ENCODE measurements around the gene CDC42BPG. TPM values are rescaled to one million over a fixed set of nuclear protein-coding genes. Genes with fewer than 3 reads are reported as not detected.

CDC42BPG gene
- total and polyA plus RNA-seq, 11 donors: 0.12 to 0.50 (median 0.20) TPM; not detected in 1

- peak overlapping the region in 7 of 12 donors; percentile 11 to 39 (median 31) for H3K4me3 ChIP-seq
- TF ChIP-seq POLR2A (IDR thresholded peaks at IDR 0.05) (no peak), CTCF (IDR thresholded peaks at IDR 0.05) (no peak)
- WGBS, 4 donors: 35 to 40% (median 39%) methylated on average over 13 to 21 of the region's 21 CpGs
- intact Hi-C loops (cut with DNase I): loop anchor here in 1 of 10 donors (2.0 kb wide), 1 partner anchor 20 kb away; no protein-coding TSS in a partner anchor
- peak overlapping the region; percentile 73 to 93 (median 80) for H3K27ac ChIP-seq
- H3K9me3 ChIP-seq: no peaks in the 10 kb centered on the region
- no peaks in the 10 kb centered on the region for H3K27me3 ChIP-seq
- DNase-seq (peak in 2 of 5 donors; percentile 66 to 75), ATAC-seq (peak in 3 of 4 donors; percentile 38 to 56 (median 38))
- peaks cover 49 to 97% (median 83%) of the 10 kb centered on the region in 12 donors for H3K4me1 ChIP-seq
- peaks cover 0 to 60% (median 35%) of the 10 kb centered on the region in 9 donors for H3K36me3 ChIP-seq
Measured at GRCh38 chr11:64868904-64869570, 24.6 kb upstream of the CDC42BPG start.

GRCh38 chr11:64867748-64868462 lies 23.5 kb upstream of the CDC42BPG start:
- TF ChIP-seq CTCF (IDR thresholded peaks at IDR 0.05) (no peak), POLR2A (IDR thresholded peaks at IDR 0.05) (no peak)
- Histone ChIP-seq H3K4me3 (no peak overlapping the region), H3K9me3 (no peaks in the 10 kb centered on the region), H3K27me3 (no peaks in the 10 kb centered on the region), H3K27ac (peak overlapping the region in 11 of 12 donors; percentile 73 to 93 (median 80)), H3K36me3 (peaks cover 0 to 49% (median 24%) of the 10 kb centered on the region in 9 donors), H3K4me1 (peaks cover 60 to 99% (median 89%) of the 10 kb centered on the region in 12 donors)
- intact Hi-C loops (cut with DNase I): loop anchor here in 1 of 10 donors (2.0 kb wide), 1 partner anchor 19 kb away; no protein-coding TSS in a partner anchor
- ATAC-seq: no peak
- 69 to 83% (median 77%) methylated on average over 28 of the region's 28 CpGs for WGBS, 4 donors
- DNase-seq: peak in 1 of 5 donors; percentile 23

GRCh38 chr11:64866173-64866491 lies 21.7 kb upstream of the CDC42BPG start:
- no peak for ATAC-seq
- no peak for TF ChIP-seq CTCF (IDR thresholded peaks at IDR 0.05)
- TF ChIP-seq POLR2A (IDR thresholded peaks at IDR 0.05): no peak
- WGBS, 4 donors: 92 to 97% (median 94%) methylated on average over 4 of the region's 4 CpGs
- DNase-seq: no peak
- no peak overlapping the region for H3K4me3 ChIP-seq
- intact Hi-C loops (cut with DNase I): no loop called here
- no peaks in the 10 kb centered on the region for H3K27me3 ChIP-seq
- H3K27ac ChIP-seq: peak overlapping the region in 11 of 12 donors; percentile 87 to 99 (median 93)
- H3K9me3 ChIP-seq: no peaks in the 10 kb centered on the region
- peaks cover 0 to 32% (median 6%) of the 10 kb centered on the region in 9 donors for H3K36me3 ChIP-seq
- H3K4me1 ChIP-seq: peaks cover 55 to 99% (median 86%) of the 10 kb centered on the region in 12 donors

All from heart left ventricle (tissue), 16 donors.